Caco-2 (cell line): ENCODE measurements around the gene TCIRG1. TPM values are rescaled to one million over a fixed set of nuclear protein-coding genes. Genes with fewer than 3 reads are reported as not detected.

ENCODE experiments used
- BruUV-seq: library from RNA; stranded (reverse); fragments of 400-500 nt; replicated peaks from 2 replicates; lab custom pipeline; 2021; lab: Mats Ljungman, UMichigan
- CTCF ChIA-PET: fragments of 300-600 bp; sonication (Branson Sonifier 250); formaldehyde crosslinking; loops from one replicate; lab custom pipeline; 2022; ENCODE audit warnings: antibody characterized with exemption; lab: Charles Lee
- POLR2A ChIA-PET: fragments of 300-600 bp; sonication (Branson Sonifier 250); formaldehyde crosslinking; loops from one replicate; lab custom pipeline; 2022; ENCODE audit warnings: antibody characterized with exemption; lab: Charles Lee
- DNase-seq, 2 experiments: peaks; one replicate each; pipeline versions ENCODE4 v3.0.0 to v3.0.0-alpha.2; 2020 to 2022
- H3K27me3 ChIP-seq: replicated peaks from 2 replicates; pipeline ENCODE4 v1.6.0; 2011; ENCODE audit warnings: low read length; ENCODE audit not compliant: control insufficient read depth, insufficient read depth
- H3K36me3 ChIP-seq: 2 replicates; pipeline ENCODE4 v1.5.1; 2011; ENCODE audit warnings: low read length; ENCODE audit not compliant: control insufficient read depth, insufficient read depth
- H3K4me1 ChIP-seq: fragments of 250-450 bp; sonication (Bioruptor Pico); 2 replicates; pipeline ENCODE4 v1.5.1; 2020; ENCODE audit warnings: mild to moderate bottlenecking
- H3K4me3 ChIP-seq: 2 replicates; pipeline ENCODE4 v1.5.1; 2011; ENCODE audit warnings: low read depth, mild to moderate bottlenecking, control low read depth, low read length
- H3K9me3 ChIP-seq: fragments of 250-450 bp; sonication (Bioruptor Pico); 2 replicates; pipeline ENCODE4 v1.5.1; 2020; ENCODE audit warnings: mild to moderate bottlenecking, moderate library complexity
- H3K27ac Mint-ChIP-seq: one replicate; pipeline ENCODE4 v1.8.0; 2022; ENCODE audit warnings: mixed read lengths; ENCODE audit not compliant: unreplicated experiment
- H3K27me3 Mint-ChIP-seq: one replicate; pipeline ENCODE4 v1.8.0; 2022; ENCODE audit warnings: mixed read lengths; ENCODE audit not compliant: insufficient read depth, unreplicated experiment
- H3K36me3 Mint-ChIP-seq: one replicate; pipeline ENCODE4 v1.8.0; 2022; ENCODE audit warnings: mild to moderate bottlenecking, mixed read lengths; ENCODE audit not compliant: insufficient read depth, unreplicated experiment
- H3K4me1 Mint-ChIP-seq: one replicate; pipeline ENCODE4 v1.8.0; 2022; ENCODE audit warnings: low read depth, mixed read lengths; ENCODE audit not compliant: unreplicated experiment
- H3K4me3 Mint-ChIP-seq: one replicate; pipeline ENCODE4 v1.8.0; 2022; ENCODE audit warnings: mild to moderate bottlenecking, moderate library complexity, mixed read lengths; ENCODE audit not compliant: unreplicated experiment
- H3K9me3 Mint-ChIP-seq: one replicate; pipeline ENCODE4 v1.8.0; 2022; ENCODE audit warnings: mixed read lengths; ENCODE audit not compliant: unreplicated experiment
- intact Hi-C: fragments of 100-400 bp; cut with micrococcal nuclease; formaldehyde crosslinking; loops from one replicate; pipeline ENCODE4 v1.10.0; 2022; ENCODE audit not compliant: unreplicated experiment
- total RNA-seq: library from RNA; stranded (reverse); gene quantifications from 2 replicates; pipeline ENCODE4 v1.2.3, GENCODE V29; 2022
- TF ChIP-seq, protein P1 (sequence below), 2 experiments: fragments of 200-600 bp in 1 of 2; IDR thresholded peaks; 1 replicate in 1 of 2; 2 replicates in 1 of 2; pipeline versions ENCODE4 v1.5.1 to v1.8.0; 2011 to 2022; ENCODE audit warnings: antibody characterized with exemption in 1 of 2, control low read depth in 1 of 2, inconsistent platforms in 1 of 2, low read depth in 1 of 2, low read length in 1 of 2, mild to moderate bottlenecking in 1 of 2, moderate library complexity in 1 of 2; ENCODE audit not compliant: insufficient read depth in 1 of 2, severe bottlenecking in 1 of 2, unreplicated experiment in 1 of 2

The TCIRG1 gene
- total RNA-seq, 1 experiment from 2014 or later, result 2.7 TPM

DNA sequence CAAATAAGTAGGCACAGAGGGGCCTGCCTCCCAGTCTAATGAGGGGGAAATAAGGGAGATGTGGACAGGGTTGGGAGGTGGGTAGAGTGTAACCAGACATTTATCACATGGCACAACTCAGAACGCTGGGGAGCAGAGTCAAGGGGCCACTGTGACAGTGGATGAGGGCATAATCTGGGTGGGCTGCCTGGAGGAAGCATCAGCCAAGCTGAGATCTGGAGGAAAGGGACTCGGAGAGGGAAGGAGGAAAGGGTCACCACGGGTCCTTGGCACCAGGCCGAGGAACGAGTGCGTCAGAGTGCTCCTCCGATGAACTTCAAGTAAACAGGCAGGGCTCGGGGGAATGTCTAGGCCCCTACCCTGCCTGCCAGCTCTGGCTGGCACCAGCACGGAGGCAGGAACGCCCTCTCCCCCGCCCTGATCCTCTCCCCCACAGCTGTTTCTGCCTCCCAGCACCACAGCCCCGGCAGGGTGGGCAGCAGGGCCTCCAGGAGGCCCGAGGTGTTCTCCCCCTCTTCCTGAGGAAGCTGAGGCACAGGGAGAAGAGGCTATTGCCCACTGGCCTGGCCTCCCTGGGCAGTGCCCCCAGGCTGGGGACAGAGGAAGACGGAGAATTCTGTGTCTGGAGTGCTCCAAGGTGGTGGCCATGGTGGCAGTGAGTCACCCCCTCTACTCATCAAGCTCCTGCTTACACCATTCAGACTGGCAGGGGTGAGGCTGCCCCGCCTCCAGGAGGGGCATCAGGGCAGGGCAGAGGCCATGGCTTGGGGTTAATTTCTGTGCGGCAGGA is 24.5 kb upstream of the TCIRG1 start:
- BruUV-seq, result no TSS peak
- Mint-ChIP-seq H3K9me3 (no peaks in the 10 kb centered on the region), H3K27me3 (no peaks in the 10 kb centered on the region), H3K4me3 (no peak overlapping the region), H3K4me1 (peaks cover 29% of the 10 kb centered on the region), H3K27ac (peak overlapping the region; percentile 4), H3K36me3 (peaks cover 7% of the 10 kb centered on the region)
- intact Hi-C loops, result no loop called here
- no peak for DNase-seq
- TF ChIP-seq, protein P1, sequence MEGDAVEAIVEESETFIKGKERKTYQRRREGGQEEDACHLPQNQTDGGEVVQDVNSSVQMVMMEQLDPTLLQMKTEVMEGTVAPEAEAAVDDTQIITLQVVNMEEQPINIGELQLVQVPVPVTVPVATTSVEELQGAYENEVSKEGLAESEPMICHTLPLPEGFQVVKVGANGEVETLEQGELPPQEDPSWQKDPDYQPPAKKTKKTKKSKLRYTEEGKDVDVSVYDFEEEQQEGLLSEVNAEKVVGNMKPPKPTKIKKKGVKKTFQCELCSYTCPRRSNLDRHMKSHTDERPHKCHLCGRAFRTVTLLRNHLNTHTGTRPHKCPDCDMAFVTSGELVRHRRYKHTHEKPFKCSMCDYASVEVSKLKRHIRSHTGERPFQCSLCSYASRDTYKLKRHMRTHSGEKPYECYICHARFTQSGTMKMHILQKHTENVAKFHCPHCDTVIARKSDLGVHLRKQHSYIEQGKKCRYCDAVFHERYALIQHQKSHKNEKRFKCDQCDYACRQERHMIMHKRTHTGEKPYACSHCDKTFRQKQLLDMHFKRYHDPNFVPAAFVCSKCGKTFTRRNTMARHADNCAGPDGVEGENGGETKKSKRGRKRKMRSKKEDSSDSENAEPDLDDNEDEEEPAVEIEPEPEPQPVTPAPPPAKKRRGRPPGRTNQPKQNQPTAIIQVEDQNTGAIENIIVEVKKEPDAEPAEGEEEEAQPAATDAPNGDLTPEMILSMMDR (IDR thresholded peaks at IDR 0.05; ENCODE audit: insufficient read depth in 1 of 2, low read depth in 1 of 2, low read length in 1 of 2, severe bottlenecking in 1 of 2, unreplicated experiment in 1 of 2), result no peak
- no peaks in the 10 kb centered on the region for H3K9me3 ChIP-seq
- H3K36me3 ChIP-seq, result no peaks in the 10 kb centered on the region
- H3K4me3 ChIP-seq, result no peak overlapping the region
- ChIA-PET CTCF (no interaction called here), POLR2A (no interaction called here)
- H3K4me1 ChIP-seq, result peaks cover 58% of the 10 kb centered on the region
- no peaks in the 10 kb centered on the region for H3K27me3 ChIP-seq

DNA sequence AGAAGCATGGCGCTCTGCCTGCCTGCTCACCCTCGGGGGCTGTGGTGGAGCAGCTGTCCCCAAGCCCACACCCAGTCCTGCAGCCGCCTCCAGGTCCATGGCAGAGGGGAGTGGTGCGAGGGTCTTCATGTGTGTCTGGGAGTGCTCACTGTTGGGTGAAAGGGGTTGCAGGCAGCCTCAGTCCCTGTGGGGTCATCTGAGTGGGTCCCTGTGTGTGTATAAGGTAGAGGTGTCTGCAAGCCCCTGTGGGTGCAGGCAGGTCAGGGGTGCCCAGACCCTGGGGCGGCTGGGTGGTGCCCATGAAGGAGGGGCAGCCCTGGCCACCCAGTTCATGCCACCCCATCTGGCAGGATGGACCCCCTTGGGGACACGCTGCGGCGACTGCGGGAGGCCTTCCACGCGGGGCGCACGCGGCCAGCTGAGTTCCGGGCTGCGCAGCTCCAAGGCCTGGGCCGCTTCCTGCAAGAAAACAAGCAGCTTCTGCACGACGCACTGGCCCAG is 23.8 kb upstream of the TCIRG1 start:
- intact Hi-C loops, result no loop called here
- Histone ChIP-seq H3K4me1 (peaks cover 52% of the 10 kb centered on the region), H3K36me3 (no peaks in the 10 kb centered on the region), H3K9me3 (no peaks in the 10 kb centered on the region), H3K4me3 (no peak overlapping the region), H3K27me3 (no peaks in the 10 kb centered on the region)
- Mint-ChIP-seq H3K27me3 (no peaks in the 10 kb centered on the region), H3K36me3 (peaks cover 3% of the 10 kb centered on the region), H3K9me3 (no peaks in the 10 kb centered on the region), H3K4me1 (peaks cover 23% of the 10 kb centered on the region), H3K4me3 (no peak overlapping the region), H3K27ac (no peak overlapping the region)
- BruUV-seq, result no TSS peak
- ChIA-PET CTCF (no interaction called here), POLR2A (no interaction called here)
- DNase-seq, result no peak
- TF ChIP-seq, protein P1 (IDR thresholded peaks at IDR 0.05; ENCODE audit: insufficient read depth in 1 of 2, low read depth in 1 of 2, low read length in 1 of 2, severe bottlenecking in 1 of 2, unreplicated experiment in 1 of 2), result no peak

GRCh38 chr11:68015467-68015866 is 23.4 kb upstream of the TCIRG1 start:
- Mint-ChIP-seq H3K4me1 (peaks cover 19% of the 10 kb centered on the region), H3K27ac (no peak overlapping the region), H3K4me3 (no peak overlapping the region), H3K36me3 (no peaks in the 10 kb centered on the region), H3K9me3 (no peaks in the 10 kb centered on the region), H3K27me3 (no peaks in the 10 kb centered on the region)
- Histone ChIP-seq H3K36me3 (no peaks in the 10 kb centered on the region), H3K27me3 (no peaks in the 10 kb centered on the region), H3K9me3 (no peaks in the 10 kb centered on the region), H3K4me3 (no peak overlapping the region), H3K4me1 (peaks cover 47% of the 10 kb centered on the region)
- TF ChIP-seq, protein P1 (IDR thresholded peaks at IDR 0.05; ENCODE audit: insufficient read depth in 1 of 2, low read depth in 1 of 2, low read length in 1 of 2, severe bottlenecking in 1 of 2, unreplicated experiment in 1 of 2), result no peak
- intact Hi-C loops, result no loop called here
- BruUV-seq, result no TSS peak
- CTCF ChIA-PET, result no interaction called here
- POLR2A ChIA-PET, result no interaction called here
- no peak for DNase-seq
